GM12875 (cell line): ENCODE measurements around the gene STARD3.

Experiments used
- H3K4me3 ChIP-seq: one replicate; pipeline ENCODE4 v1.5.1; 2011; ENCODE audit warnings: low read depth, low read length, control low read depth
- CTCF ChIP-seq: IDR thresholded peaks from 2 replicates; pipeline ENCODE4 v1.5.1; 2011; ENCODE audit warnings: low read depth, mild to moderate bottlenecking, control low read depth, inconsistent platforms, low read length, moderate library complexity, borderline replicate concordance; ENCODE audit not compliant: insufficient read depth

STARD3 gene

GRCh38 chr17:39665642-39666224, 28.8 kb downstream of the STARD3 start:
- H3K4me3 ChIP-seq = no peak overlapping the region
- no peak for TF ChIP-seq CTCF

- no peak overlapping the region for H3K4me3 ChIP-seq
- no peak for TF ChIP-seq CTCF
These were observed 29.3 kb downstream of the STARD3 start for GRCh38 chr17:39666231-39666600.

GRCh38 chr17:39666601-39667261, 29.8 kb downstream of the STARD3 start:
- no peak for TF ChIP-seq CTCF
- no peak overlapping the region for H3K4me3 ChIP-seq

GRCh38 chr17:39667262-39667944, 30.5 kb downstream of the STARD3 start:
- no peak overlapping the region for H3K4me3 ChIP-seq
- no peak for TF ChIP-seq CTCF

- H3K4me3 ChIP-seq = peak within 1 kb of the TSS; percentile 28
- TF ChIP-seq CTCF = peak; percentile 80
These were observed 31.3 kb downstream of the STARD3 start, which contains the start of gene PNMT for GRCh38 chr17:39667945-39668924. TSS of gene PNMT (plus strand) at chr17:39668453. CDS start at chr17:39668476, 23 bp downstream.

GRCh38 chr17:39669897-39670735, 33.2 kb downstream of the STARD3 start:
- H3K4me3 ChIP-seq = no peak overlapping the region
- TF ChIP-seq CTCF = no peak
